CD4-positive, alpha-beta T cell treated with Interleukin-12 subunit alpha and Interleukin-12 subunit beta, for 1 hour (primary cell): ENCODE measurements around the gene TEDC1.
A peak's percentile ranks its signal among the peaks of the same experiment; 100 is the strongest.

Experiments
- DNase-seq: peaks from one replicate; pipeline ENCODE4 v3.0.0-alpha.2; 2020

TEDC1 gene

GRCh38 chr14:105490572-105491365, at the start of gene TEDC1:
Gene TEDC1, plus strand, starts transcription at chr14:105491246. Its CDS starts 130 bp downstream, at chr14:105491376.
- peak; percentile 100 for DNase-seq

- DNase-seq = no peak
Measured at GRCh38 chr14:105442125-105442524, 48.9 kb upstream of the TEDC1 start.

- no peak for DNase-seq
Measured at GRCh38 chr14:105442834-105443233, 48.2 kb upstream of the TEDC1 start.

GRCh38 chr14:105444859-105445258, 46.2 kb upstream of the TEDC1 start:
- no peak for DNase-seq

- DNase-seq = no peak
Measured at GRCh38 chr14:105445290-105445689, 45.8 kb upstream of the TEDC1 start.

GRCh38 chr14:105445901-105446845, 44.9 kb upstream of the TEDC1 start:
- no peak for DNase-seq

- no peak for DNase-seq
Measured at GRCh38 chr14:105446971-105447370, 44.1 kb upstream of the TEDC1 start.

- DNase-seq = no peak
Measured at GRCh38 chr14:105447651-105448640, 43.1 kb upstream of the TEDC1 start.

GRCh38 chr14:105448706-105449111, 42.3 kb upstream of the TEDC1 start:
- DNase-seq = peak; percentile 79

GRCh38 chr14:105449276-105450122, 41.5 kb upstream of the TEDC1 start:
- no peak for DNase-seq

- DNase-seq = no peak
Measured at GRCh38 chr14:105450123-105450505, 40.9 kb upstream of the TEDC1 start.

- no peak for DNase-seq
Measured at GRCh38 chr14:105450864-105451720, 40.0 kb upstream of the TEDC1 start.

- no peak for DNase-seq
Measured at GRCh38 chr14:105452963-105453362, 38.1 kb upstream of the TEDC1 start.

- DNase-seq = no peak
Measured at GRCh38 chr14:105453847-105454246, 37.2 kb upstream of the TEDC1 start.

- no peak for DNase-seq
Measured at GRCh38 chr14:105455086-105455640, 35.9 kb upstream of the TEDC1 start.

GRCh38 chr14:105455766-105456660, 35.0 kb upstream of the TEDC1 start:
- no peak for DNase-seq

- DNase-seq = no peak
Measured at GRCh38 chr14:105456736-105457617, 34.1 kb upstream of the TEDC1 start.

- no peak for DNase-seq
Measured at GRCh38 chr14:105458010-105458409, 33.0 kb upstream of the TEDC1 start.
